Epithelial cell of alveolus of lung (primary cell): ENCODE data around the gene EXOC2. TPM values are rescaled to one million over a fixed set of nuclear protein-coding genes. Genes with fewer than 3 reads are reported as not detected.

Experiments used
- total RNA-seq: library from RNA; depleted of rRNA; stranded (reverse); fragments of >200 nt; gene quantifications from 2 replicates; pipeline ENCODE4 v1.2.1, GENCODE V29; 2015

EXOC2 gene, protein sequence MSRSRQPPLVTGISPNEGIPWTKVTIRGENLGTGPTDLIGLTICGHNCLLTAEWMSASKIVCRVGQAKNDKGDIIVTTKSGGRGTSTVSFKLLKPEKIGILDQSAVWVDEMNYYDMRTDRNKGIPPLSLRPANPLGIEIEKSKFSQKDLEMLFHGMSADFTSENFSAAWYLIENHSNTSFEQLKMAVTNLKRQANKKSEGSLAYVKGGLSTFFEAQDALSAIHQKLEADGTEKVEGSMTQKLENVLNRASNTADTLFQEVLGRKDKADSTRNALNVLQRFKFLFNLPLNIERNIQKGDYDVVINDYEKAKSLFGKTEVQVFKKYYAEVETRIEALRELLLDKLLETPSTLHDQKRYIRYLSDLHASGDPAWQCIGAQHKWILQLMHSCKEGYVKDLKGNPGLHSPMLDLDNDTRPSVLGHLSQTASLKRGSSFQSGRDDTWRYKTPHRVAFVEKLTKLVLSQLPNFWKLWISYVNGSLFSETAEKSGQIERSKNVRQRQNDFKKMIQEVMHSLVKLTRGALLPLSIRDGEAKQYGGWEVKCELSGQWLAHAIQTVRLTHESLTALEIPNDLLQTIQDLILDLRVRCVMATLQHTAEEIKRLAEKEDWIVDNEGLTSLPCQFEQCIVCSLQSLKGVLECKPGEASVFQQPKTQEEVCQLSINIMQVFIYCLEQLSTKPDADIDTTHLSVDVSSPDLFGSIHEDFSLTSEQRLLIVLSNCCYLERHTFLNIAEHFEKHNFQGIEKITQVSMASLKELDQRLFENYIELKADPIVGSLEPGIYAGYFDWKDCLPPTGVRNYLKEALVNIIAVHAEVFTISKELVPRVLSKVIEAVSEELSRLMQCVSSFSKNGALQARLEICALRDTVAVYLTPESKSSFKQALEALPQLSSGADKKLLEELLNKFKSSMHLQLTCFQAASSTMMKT
- total RNA-seq = 18.0 and 33.1 TPM in 2 replicates

DNA sequence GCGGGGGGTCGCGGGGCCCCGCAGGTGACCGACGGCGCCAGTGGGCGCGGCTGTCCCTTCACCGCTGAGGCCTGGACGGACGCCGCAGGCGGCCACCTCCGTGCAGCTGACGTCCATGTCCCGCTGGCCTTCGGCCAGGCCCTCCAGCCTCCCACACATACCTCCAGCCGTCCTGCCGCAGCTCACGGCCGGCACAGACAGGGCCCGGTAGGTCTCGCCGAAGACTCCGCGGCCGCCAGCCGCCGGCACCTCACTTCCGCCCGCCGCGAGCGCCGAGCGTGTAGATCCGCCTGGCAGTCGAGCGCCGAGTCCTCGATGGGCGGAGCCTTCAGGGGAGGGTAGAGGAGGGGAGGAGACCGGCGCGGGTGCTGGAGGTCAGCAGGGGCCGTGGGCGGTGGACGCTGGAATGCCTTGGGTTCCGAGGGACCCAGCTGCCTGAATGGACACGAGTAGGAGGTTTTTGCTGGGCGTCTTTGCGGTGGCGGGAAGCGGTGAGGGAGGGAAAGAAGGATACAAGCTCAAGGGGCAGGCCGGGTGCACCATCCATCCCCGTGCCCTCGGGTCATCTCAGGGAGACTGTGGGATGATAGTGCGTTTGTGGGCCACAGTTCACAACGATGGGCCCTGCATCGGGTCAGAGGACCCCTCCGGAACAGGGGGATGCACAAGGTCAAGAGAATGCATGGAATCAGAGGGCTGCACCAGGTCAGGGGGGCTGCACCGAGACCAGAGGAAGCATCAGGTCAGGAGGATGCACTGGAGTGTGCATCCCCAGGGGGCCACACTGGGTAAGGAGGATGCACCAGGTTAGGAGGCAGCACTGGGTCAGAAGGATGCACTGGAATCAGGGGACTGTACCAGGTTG lies at the start of gene EXOC2:
EXOC2 (minus strand) TSS at position 282 of the 865 bp plus-strand sequence. CDS start 55,321 bp downstream, outside the sequence.

GRCh38 chr6:656460-657252 lies 36.3 kb downstream of the EXOC2 start, which contains the start of gene HUS1B:
TSS of gene HUS1B (minus strand) at chr6:657100. CDS start at chr6:656944, 156 bp downstream.

Other genes starting within 250 kb of the EXOC2 start
- 0.40 and 0.91 TPM in 2 replicates for gene HUS1B, start 36.0 kb downstream of the EXOC2 start, total RNA-seq